ENCODE results near the gene TGFBR3. TPM values are rescaled to one million over a fixed set of nuclear protein-coding genes. Genes with fewer than 3 reads are reported as not detected.

TGFBR3 gene
- total RNA-seq, 1 experiment from 2014 or later, result 3.1 TPM

- intact Hi-C loops (cut with micrococcal nuclease; ENCODE audit: unreplicated experiment), result no loop called here
- Histone ChIP-seq H3K4me1 (ENCODE audit: insufficient read depth, low read length, poor library complexity, severe bottlenecking) (peaks cover 32% of the 10 kb centered on the region), H3K27ac (ENCODE audit: low read depth, low read length, poor library complexity, severe bottlenecking) (no peak overlapping the region), H3K9me3 (ENCODE audit: low read depth, low read length, poor library complexity, severe bottlenecking) (no peaks in the 10 kb centered on the region), H3K36me3 (ENCODE audit: insufficient read depth, low read length, poor library complexity, severe bottlenecking) (no peaks in the 10 kb centered on the region), H3K27me3 (replicated peaks; ENCODE audit: insufficient read depth, low read depth, low read length, poor library complexity) (no peaks in the 10 kb centered on the region), H3K4me3 (ENCODE audit: low read depth, low read length, poor library complexity, severe bottlenecking) (no peak overlapping the region)
- ChIA-PET CTCF (interaction anchor here (0.6 to 1.3 kb wide), 2 partner anchors 40 to 96 kb away, joined by 4 to 6 read pairs; partner anchors contain the start of gene TGFBR3), POLR2A (ENCODE audit: low non-redundant PET) (no interaction called here)
- no TSS peak for BruUV-seq (replicated peaks)
- no peak for DNase-seq (ENCODE audit: low spot score)
- TF ChIP-seq EZH2 (IDR thresholded peaks at IDR 0.05; ENCODE audit: borderline replicate concordance, low read depth, low read length, poor library complexity, severe bottlenecking) (no peak), CTCF (conservative IDR thresholded peaks at IDR 0.05; ENCODE audit: low read depth, low read length) (no peak)
These were observed 95.6 kb downstream of the TGFBR3 start for GRCh38 chr1:91790392-91790791.

DNA sequence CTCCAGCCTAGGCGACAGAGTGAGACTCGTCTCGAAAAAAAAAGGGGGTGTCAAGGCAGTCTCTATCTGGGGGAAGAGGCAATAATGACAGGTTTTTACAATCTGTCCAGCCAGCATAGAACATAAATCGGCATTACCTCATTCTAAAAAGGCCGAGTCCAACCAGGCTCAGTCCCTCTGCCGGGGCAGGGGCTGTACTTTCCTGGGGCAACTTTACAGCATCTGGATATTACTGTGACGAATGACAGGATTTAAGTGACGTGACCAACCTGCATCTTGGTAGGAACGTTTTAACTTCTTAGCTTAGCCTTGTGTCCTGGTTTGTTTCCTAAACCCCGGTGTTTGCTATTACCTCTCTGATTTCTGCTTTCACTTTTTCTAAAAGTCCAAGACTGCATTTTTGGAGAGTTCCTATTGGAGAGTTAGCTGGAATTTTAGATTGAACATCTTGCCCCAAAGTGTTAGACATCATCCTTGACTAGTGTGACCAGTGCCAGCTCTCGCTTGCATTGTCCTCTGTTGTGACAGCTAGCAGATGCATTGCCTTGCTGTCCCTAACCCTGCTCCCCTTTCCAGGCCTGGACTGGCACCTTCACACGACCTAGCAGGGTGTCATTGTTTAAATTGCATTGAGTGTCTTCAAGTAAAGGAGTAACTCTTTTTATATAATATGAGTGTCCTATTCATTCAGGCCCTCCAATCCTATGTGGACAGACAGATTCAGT is 96.5 kb downstream of the TGFBR3 start:
- no peak overlapping the region for H3K27ac ChIP-seq (ENCODE audit: low read depth, low read length, poor library complexity, severe bottlenecking)
- H3K4me3 ChIP-seq (ENCODE audit: low read depth, low read length, poor library complexity, severe bottlenecking), result no peak overlapping the region
- ChIA-PET POLR2A (ENCODE audit: low non-redundant PET) (no interaction called here), CTCF (no interaction called here)
- H3K9me3 ChIP-seq (ENCODE audit: low read depth, low read length, poor library complexity, severe bottlenecking), result no peaks in the 10 kb centered on the region
- H3K27me3 ChIP-seq (replicated peaks; ENCODE audit: insufficient read depth, low read depth, low read length, poor library complexity), result no peaks in the 10 kb centered on the region
- BruUV-seq (replicated peaks), result no TSS peak
- no peak for TF ChIP-seq CTCF (conservative IDR thresholded peaks at IDR 0.05; ENCODE audit: low read depth, low read length)
- TF ChIP-seq EZH2 (IDR thresholded peaks at IDR 0.05; ENCODE audit: borderline replicate concordance, low read depth, low read length, poor library complexity, severe bottlenecking), result no peak
- H3K4me1 ChIP-seq (ENCODE audit: insufficient read depth, low read length, poor library complexity, severe bottlenecking), result peaks cover 27% of the 10 kb centered on the region
- DNase-seq (ENCODE audit: low spot score), result no peak
- H3K36me3 ChIP-seq (ENCODE audit: insufficient read depth, low read length, poor library complexity, severe bottlenecking), result no peaks in the 10 kb centered on the region
- intact Hi-C loops (cut with micrococcal nuclease; ENCODE audit: unreplicated experiment), result no loop called here

- no TSS peak for BruUV-seq (replicated peaks)
- POLR2A ChIA-PET (ENCODE audit: low non-redundant PET), result no interaction called here
- no peak for DNase-seq (ENCODE audit: low spot score)
- Histone ChIP-seq H3K27ac (ENCODE audit: low read depth, low read length, poor library complexity, severe bottlenecking) (no peak overlapping the region), H3K4me3 (ENCODE audit: low read depth, low read length, poor library complexity, severe bottlenecking) (no peak overlapping the region), H3K27me3 (replicated peaks; ENCODE audit: insufficient read depth, low read depth, low read length, poor library complexity) (no peaks in the 10 kb centered on the region), H3K9me3 (ENCODE audit: low read depth, low read length, poor library complexity, severe bottlenecking) (no peaks in the 10 kb centered on the region), H3K36me3 (ENCODE audit: insufficient read depth, low read length, poor library complexity, severe bottlenecking) (no peaks in the 10 kb centered on the region), H3K4me1 (ENCODE audit: insufficient read depth, low read length, poor library complexity, severe bottlenecking) (peaks cover 25% of the 10 kb centered on the region)
- TF ChIP-seq EZH2 (IDR thresholded peaks at IDR 0.05; ENCODE audit: borderline replicate concordance, low read depth, low read length, poor library complexity, severe bottlenecking) (no peak), CTCF (conservative IDR thresholded peaks at IDR 0.05; ENCODE audit: low read depth, low read length) (no peak)
- CTCF ChIA-PET, result no interaction called here
- intact Hi-C loops (cut with micrococcal nuclease; ENCODE audit: unreplicated experiment), result no loop called here
These were observed 98.0 kb downstream of the TGFBR3 start for GRCh38 chr1:91787919-91788318.

All from A673 (cell line).